DMS114 treated with DMSO at 0.1 percent for 48 hours (cell line): ENCODE results near the gene NPAS4.
"Not testable (repeated sequence)": the region's sequence is repeated elsewhere in the genome, so short reads cannot be mapped to it uniquely, and the experiment has no call there.

Source experiments
- DNase-seq: peaks from one replicate; lab custom pipeline; 2025; ENCODE audit not compliant: unreplicated experiment; lab: John Stamatoyannopoulos, UW

The NPAS4 gene

DNA sequence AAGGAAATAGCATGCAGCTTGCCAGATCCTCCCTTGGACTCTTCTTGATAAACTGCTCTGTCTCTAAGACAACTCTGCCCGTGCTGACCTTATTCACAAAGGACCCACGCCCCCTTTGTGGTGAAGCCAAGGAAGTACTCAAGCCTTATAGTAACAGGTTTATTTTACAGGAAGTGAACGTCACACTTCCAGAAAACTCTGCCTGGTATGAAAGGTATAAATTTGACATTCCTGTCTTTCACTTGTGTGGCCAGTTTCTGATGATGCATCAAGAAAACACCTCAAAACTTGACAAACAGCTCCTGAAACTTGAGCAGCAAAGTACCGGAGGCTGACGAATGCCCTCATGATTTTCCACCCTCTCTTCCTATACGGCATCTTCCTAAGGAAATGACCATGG, 33.4 kb downstream of the NPAS4 start:
- no peak for DNase-seq

DNA sequence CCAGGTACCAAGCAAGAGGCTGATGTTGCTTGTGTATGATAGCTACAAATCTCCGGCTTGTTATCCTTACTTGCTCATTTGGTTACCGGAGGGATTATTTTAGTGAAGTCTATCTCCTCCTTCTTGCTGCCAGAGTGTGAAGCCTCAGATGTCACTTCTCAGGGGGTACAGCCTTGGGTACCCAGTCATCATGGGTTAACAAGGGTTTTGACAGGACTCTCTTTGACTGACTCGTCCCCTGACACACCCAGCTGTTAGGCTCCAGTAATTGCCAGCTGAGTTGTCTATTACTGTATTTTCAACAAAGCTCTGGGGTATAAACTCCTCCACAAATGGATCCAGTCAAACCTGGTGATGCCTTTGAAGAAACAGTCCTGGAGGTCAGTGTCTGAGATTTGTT, 34.0 kb downstream of the NPAS4 start:
- no peak for DNase-seq

DNA sequence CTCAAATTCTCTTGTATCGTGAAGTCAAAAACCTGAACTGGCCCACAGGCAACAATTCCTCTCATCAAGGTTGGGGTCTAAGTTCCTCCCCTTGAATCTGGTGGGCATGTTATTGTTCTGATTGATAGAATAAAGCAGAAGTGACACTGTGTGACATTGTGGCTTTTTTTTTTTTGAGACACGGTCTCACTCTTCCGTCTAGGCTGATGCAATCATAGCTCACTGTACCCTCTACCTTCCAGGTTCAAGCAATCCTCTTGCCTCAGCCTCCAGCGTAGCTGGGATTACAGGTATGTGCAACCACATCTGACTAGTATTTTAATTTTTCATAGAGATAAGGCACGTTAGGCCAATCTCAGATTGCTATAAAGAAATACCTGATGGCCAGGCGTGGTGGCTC, 37.0 kb downstream of the NPAS4 start:
- DNase-seq, result no peak

DNA sequence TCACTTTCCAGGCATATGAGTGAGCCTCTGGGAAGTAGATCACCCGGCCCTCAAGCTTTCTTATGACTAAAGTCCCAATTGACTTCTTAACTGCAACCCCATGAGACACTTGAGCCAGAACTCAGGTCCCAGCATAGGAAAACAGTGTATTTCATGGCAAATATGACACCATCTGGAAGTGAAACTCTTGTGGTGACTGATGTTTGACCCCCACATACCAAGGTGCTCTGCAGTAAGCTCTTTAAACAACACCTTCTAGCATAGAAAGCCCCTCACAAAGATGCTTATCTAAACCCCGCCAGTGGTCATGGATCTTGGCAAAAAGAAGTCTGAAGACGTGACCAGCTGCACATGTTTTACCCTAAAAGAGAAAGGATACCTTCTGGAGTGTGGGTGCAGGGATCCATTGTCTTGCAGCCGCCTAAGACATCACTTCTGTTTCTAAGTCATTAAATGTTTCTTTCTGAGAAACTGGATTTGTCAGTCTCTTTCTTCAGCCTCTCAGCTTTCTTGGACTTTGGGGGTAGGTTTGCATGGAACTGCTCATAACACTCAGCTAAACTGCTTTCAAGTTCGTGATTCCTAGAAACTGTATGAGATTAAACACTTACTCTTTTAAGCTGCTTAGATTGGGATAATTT, 38.4 kb downstream of the NPAS4 start:
- DNase-seq, result no peak

DNA sequence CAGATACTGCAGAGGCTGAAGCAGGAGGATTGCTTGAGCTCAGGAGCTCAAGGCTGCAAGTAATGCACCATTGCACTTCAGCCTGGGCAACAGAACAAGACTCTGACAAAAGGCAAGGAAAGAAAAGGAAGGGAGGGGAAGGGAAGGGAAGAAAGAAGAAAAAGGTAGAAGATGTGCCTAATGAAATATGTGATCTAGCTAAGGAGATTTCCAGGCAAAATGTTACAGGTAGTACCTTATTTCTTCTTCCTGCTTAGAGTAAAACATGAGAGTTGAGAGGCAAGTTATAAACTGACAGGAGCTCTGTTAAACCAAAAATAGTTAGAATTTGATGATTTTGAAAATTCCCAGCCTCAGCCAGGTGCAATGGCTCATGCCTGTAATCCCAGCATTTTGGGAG, 41.2 kb downstream of the NPAS4 start:
- DNase-seq, result no peak

DNA sequence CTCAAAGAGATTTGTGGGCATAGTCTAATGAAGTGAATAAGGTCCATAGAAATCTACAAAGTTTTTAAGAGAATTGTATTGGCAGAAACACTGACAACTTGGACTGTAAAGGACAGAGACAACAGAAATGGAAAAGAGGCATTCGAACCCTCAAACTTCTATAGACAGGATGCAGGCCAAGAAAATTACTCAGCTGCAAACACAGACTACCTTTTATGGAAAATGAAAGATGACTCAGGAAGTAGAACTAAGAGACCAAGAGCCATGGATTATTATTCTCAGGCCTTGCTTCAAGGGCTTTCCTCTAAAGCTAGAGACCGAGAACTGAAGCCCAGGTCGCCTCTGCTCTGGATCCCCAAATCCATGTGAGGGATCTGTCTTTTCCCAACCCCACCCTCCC, 42.1 kb downstream of the NPAS4 start:
- no peak for DNase-seq

DNA sequence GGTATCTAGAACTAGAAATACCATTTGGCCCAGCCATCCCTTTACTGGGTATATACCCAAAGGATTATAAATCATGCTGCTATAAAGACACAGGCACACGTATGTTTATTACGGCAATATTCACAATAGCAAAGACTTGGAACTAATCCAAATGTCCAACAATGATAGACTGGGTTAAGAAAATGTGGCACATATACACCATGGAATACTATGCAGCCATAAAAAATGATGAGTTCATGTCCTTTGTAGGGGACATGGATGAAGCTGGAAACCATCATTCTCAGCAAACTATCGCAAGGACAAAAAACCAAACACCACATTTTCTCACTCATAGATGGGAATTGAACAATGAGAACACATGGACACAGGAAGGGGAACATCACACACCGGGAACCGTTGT, 43.3 kb downstream of the NPAS4 start:
- not testable (repeated sequence) for DNase-seq

DNA sequence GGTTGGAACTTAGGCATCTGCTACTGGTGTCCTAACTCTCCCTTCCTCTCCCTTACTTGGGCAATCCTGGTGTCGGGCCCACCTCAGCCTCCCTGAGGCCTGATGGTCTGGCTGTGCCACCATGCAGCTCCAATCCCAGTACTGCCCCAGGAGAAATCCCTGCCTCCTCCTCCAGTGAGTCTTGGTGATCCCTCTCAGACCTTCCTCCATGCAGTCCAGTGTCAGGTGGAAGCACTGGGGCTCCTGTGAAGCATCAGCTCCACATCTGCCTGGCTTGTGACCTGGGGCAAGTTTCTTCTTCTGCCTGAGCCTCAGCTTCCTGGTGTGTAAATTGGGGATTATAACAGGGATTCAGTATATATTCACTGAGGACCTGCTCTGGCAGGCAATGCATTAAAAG, 44.1 kb downstream of the NPAS4 start:
- no peak for DNase-seq

DNA sequence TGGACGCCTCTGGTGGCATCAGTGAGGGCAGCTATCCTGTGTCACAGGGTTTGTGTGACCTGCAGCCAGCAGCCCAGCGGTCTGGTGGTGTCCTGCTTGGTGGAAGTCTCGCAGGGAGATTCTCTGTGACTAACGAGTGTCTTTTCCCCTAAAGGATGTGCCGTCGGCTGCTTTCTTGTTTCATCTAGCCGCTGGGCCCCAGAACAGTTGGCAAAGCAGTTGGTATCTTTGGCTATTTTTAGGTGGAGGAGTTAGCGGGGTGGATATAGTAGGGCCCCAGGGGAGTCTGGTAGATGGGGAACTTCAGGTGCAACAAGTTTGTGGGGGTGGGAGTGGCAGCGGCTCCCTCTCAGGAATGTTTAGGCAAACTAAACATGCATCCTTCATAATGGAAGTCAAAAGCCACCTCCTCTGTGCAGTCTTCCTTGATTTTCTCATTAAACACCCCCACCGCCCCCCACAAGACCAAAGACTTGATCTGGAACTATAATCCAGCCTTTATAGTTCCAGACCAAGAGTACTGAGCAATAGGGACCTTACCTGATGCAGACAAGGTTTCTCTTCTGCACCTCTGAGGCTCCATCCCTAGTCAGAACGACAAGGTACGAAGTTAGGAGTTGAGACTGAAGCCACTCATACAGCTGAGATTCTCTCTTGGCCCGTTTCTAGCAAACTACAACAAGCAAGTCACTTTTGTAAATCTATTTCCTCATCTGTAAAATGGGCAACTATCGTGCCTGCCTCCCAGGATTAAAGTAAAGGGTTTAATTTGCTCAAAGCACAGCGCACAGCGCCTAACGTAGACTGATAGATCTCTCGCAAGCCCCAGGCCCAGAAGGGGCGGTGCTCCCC, 44.8 kb downstream of the NPAS4 start:
- DNase-seq, result no peak

DNA sequence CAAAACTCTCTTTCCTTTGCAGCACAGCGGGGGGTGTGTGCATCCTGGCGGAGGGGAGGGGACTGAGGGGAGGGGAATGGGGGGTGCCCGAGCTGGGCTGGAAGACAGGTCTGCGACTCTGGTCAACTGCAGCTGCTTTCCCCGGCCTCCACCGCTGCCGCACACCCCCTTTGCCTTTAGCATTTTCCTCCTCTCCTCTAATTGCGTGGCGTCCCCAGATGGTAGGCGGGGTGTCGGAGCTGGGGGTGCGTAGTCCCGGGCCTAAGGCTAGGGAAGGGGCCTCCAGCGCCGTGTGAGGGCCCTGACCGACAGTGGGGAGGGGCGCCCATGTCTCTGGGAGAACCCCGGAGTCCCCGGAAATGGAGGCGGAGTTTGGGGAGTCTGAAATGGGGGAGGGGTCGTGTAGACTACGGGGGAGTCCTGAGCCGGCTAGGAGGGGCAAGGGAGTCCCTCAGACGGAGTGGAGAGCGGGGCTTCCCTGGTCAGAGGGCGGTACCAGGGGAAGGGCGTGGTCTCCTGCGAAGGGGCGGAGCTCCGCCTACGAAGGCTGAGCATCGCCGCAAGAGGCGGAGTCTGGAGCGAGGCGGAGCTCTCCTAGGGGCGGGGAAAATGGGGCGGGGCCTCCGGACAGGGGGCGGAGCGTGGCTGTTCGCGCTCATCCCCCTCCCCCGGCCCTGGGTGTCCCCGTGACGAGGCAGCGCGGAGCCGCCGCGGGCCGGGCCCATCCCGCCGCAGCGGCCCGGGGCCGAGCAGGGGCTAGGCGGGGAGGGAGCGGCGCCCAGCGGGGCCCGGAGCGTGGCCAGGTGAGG, 45.6 kb downstream of the NPAS4 start, which contains the start of gene PELI3:
TSS of gene PELI3 (plus strand) at position 681 of the 809 bp plus-strand sequence. CDS start 1,224 bp downstream, outside the sequence.
- DNase-seq, result peak; percentile 72

DNA sequence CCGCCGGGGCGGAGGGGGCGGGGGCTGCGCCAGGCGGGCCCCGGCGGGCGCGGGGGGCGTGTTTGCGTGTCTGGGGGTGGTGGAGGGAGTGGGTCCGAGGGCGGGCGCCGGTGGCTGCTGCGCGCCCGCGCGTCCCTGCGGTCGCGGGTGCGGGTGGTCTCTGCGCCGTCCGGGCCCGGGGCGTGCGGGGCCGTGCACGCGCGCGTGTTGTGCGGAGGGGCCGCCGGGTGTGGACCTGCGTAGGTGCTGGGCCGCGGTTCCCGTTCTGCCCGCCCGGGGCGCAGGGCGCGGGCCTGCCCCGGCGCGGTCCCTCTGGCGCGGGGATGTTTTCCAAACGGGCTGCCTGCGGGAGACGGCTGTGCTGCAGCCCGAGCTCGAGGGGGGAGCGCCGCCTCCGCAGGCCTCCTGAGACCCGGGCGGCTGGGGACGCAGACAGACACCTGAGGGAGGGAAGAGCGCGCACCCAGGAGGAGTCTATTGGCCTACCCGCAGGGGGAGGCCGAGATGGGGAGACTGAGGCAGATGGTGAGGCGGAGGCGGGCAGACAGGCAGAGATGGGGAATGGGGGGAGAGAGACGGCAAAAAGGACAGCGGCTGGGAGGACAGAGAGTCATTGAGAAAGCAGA, 46.3 kb downstream of the NPAS4 start:
- DNase-seq, result no peak

DNA sequence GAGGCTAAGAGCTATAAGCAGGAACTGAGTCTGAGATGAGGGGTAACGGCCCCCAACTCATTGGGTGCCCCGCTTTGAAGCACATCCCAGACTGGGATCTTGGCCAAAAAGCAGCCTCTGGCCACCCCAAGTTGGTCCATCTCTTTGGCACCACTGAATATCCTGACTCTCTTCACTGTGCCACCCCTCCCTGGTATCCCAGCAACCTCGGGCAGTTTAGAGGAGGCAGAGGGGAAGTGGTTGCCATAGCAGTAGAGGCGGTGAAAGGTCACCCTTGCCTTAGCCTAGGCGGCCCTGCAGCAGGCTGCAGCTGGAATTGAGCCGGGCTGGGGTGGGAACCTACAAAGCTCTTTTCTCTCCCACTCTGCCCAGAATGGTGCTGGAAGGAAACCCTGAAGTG, 46.9 kb downstream of the NPAS4 start:
- no peak for DNase-seq

DNA sequence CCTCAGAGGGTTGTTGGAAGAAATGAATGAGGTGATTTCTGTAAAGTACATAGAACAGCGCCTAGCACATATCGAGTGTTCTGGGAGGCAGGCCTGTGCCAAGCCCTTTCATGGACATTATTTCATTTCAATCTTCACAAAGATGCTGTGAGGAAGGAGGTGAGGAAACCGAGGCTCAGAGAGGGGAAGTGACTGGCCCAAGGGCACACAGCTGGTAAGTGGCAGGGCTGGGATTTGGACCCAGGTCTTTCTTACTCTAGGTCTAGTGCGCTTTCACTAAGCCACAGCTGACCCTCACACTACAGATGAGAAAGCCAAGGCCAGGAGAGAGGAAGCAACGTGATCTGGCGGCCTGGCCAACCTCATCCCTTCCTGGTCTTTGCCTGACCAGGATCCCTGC, 47.9 kb downstream of the NPAS4 start:
- DNase-seq, result no peak

DNA sequence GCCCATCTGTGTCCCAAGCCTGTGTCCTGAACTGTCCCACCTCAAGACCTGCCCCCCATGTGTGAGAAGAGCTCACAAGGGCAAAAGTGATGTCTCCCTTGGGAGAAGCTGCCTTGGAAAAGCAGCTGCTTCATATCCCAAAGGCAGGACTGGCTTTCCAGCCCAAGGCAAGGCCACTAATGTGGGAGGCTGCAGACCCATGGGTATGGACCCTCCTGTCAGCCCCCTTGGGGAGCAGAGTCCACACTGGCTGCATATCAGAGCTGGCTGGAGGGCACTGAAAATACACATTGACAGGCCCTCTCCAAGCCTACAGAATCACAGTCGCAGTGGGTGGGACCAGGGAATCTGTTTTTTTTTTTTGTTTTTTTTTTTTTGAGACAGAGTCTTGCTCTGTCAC, 48.6 kb downstream of the NPAS4 start:
- no peak for DNase-seq

DNA sequence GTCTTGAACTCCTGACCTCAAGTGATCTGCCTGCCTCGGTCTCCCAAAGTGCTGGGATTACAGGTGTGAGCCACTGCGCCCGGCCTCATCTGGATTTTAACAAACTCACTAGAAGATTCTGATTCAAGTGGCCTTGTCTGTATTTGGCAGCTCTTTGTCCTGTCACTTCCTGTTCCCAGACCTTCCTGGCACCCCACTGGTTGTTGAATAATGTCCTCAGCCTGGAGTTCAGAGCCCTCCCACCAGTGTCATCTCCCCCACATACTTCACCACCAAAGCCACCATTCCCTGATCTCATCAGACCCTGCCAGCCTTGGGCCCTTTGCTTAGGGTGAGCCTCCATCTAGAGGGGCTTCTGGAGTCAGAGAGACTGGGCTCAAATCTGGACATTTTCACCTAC, 49.2 kb downstream of the NPAS4 start:
- DNase-seq, result no peak

DNA sequence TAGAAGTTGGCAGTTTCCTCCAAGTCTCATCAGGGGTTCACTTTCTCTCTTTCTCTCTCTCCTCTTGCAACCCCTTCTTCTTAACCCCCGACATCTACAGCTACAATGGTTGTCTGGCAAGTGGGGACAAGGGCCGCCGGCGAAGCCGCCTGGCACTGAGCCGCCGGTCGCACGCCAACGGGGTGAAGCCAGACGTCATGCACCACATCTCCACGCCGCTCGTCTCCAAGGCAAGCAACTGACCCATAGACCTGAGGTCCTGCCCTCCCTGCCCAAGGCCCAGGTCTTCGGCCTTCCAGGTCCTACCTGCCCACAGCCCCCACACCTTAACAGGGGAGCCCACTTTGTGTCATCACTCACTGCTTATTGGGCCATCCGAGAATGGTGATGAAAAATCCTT, 50.3 kb downstream of the NPAS4 start:
- DNase-seq, result no peak

DNA sequence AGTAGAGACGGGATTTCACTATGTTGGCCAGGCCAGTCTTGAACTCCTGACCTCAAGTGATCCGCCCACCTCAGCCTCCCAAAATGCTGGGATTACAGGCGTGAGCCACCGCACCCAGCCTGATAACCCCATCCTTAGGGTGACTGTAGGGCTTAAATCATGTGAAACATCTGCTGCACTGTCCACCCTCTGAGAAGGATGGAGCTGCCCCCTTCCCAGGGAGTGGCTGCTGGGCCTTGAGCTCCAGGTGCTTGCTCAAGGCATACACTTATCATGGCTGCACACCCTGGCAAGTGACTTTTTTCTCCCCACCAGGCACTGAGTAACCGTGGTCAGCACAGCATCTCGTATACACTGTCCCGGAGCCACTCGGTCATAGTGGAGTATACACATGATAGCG, 51.2 kb downstream of the NPAS4 start:
- no peak for DNase-seq

DNA sequence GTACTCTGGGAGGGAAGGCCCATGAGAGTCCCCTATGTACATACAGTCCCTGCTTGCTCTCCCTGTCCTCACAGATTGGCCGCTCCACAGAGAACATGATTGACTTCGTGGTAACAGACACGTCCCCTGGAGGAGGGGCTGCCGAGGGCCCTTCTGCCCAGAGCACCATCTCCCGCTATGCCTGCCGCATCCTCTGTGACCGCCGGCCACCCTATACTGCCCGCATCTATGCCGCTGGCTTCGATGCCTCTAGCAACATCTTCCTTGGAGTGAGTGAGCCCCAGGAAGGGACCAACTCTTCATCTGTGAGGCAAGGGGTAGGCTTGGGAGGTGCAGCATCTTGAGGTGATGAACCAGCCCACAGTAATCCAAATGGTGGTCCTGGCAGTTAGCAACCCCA, 52.3 kb downstream of the NPAS4 start:
- DNase-seq, result no peak

DNA sequence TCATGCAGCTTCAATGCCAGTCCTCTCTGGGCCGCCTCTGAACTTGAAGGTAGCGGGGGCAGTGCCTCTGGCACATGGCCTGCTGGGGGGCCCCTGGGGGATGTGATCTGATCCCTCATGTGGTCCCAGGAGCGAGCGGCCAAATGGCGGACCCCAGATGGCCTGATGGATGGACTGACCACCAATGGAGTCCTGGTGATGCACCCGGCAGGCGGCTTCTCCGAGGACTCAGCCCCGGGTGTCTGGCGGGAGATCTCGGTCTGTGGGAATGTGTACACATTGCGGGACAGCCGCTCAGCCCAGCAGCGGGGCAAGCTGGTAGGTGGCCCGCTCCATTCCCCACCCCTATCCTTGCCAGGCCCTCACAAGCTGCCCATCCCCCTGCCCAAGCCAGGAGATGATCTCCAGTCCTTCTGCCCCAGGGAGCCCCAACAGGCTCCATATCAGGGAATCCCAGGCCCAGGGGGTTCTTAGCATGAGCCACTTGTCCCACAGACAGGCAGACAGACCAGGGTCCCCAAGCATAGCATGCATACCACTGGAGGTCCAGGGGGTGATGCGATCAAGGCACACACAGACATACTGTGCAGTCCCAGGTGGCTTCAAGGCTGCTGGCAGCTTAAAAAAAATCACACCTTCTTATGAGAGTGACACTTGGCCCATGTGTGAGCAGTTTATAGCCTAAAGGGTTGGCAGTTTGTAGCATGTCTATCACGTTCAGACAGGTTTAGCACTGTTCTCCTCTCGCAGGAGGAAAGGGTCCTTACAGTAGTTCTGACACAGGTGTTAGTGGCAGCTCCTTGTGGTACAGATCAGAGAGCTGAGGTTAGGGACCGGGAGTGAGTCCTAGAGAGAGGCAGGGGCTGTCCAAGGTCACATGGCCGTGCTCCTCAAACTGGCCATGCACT, 53.0 kb downstream of the NPAS4 start:
- DNase-seq, result no peak
